Activated CD8-positive, alpha-beta memory T cell treated with anti-CD3 and anti-CD28 coated beads, Interleukin-2, amount 10 ng/mL, durations not matched to agents 7 days and 5 days (primary cell): Measurements from ENCODE around the gene ADAMTS12. TPM values are rescaled to one million over a fixed set of nuclear protein-coding genes. Genes with fewer than 3 reads are reported as not detected.
"Not testable (repeated sequence)": the region's sequence is repeated elsewhere in the genome, so short reads cannot be mapped to it uniquely, and the experiment has no call there.

ENCODE experiments used
- ATAC-seq: fragments of 150-1000 bp; cut with Tn5 transposase; one replicate; pipeline ENCODE4 v1.10.0; 2021; ENCODE audit warnings: moderate library complexity
- CTCF ChIA-PET: fragments of 350-600 bp; sonication (Branson Sonifier 250); formaldehyde crosslinking; loops from one replicate; lab custom pipeline; 2021; ENCODE audit warnings: antibody characterized with exemption; lab: Charles Lee
- DNase-seq: peaks from one replicate; pipeline ENCODE4 v3.0.0-alpha.2; 2020
- H3K27ac Mint-ChIP-seq: one replicate; pipeline ENCODE4 v1.8.0; 2021; ENCODE audit warnings: mild to moderate bottlenecking, mixed read lengths
- H3K27me3 Mint-ChIP-seq: one replicate; pipeline ENCODE4 v1.8.0; 2021; ENCODE audit warnings: mixed read lengths
- H3K36me3 Mint-ChIP-seq: one replicate; pipeline ENCODE4 v1.8.0; 2021; ENCODE audit warnings: mild to moderate bottlenecking, mixed read lengths
- H3K4me1 Mint-ChIP-seq: one replicate; pipeline ENCODE4 v1.8.0; 2021; ENCODE audit warnings: mixed read lengths
- H3K4me3 Mint-ChIP-seq: one replicate; pipeline ENCODE4 v1.8.0; 2021; ENCODE audit warnings: mild to moderate bottlenecking, moderate library complexity, mixed read lengths
- H3K9me3 Mint-ChIP-seq: one replicate; pipeline ENCODE4 v1.8.0; 2022; ENCODE audit warnings: low read depth, mixed read lengths
- total RNA-seq, 2 experiments: library from RNA; stranded (reverse); gene quantifications; one replicate each; pipeline ENCODE4 v1.2.3, GENCODE V29; 2021

The ADAMTS12 gene
- total RNA-seq, 2 experiments from 2014 or later = not detected

DNA sequence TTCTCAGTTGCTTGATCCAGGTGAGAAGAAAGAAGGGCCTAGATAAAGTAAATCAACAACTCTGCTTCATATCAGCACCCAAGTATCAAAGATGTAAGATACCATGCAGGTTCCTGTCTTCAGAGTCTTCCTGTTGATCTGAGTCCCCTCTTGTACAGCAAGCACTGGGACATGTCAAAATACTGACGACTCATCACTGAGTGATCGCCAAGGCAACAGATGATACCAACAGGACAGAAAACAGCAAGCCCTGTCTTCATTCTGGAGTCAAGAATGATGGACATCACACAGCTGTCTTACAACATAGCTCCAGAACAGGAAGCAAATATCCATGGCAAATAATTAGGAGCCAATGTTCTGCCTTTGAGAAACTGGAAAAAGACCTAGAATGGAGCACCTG lies 367.3 kb downstream of the ADAMTS12 start:
- ATAC-seq = no peak
- H3K36me3 Mint-ChIP-seq = no peaks in the 10 kb centered on the region
- CTCF ChIA-PET = no interaction called here

GRCh38 chr5:33523208-33523771 lies 368.5 kb downstream of the ADAMTS12 start:
- H3K27me3 Mint-ChIP-seq = no peaks in the 10 kb centered on the region
- DNase-seq (no peak), ATAC-seq (no peak)
- no peak overlapping the region for H3K27ac Mint-ChIP-seq
- no peaks in the 10 kb centered on the region for H3K9me3 Mint-ChIP-seq
- H3K4me1 Mint-ChIP-seq = no peaks in the 10 kb centered on the region
- CTCF ChIA-PET = no interaction called here
- H3K36me3 Mint-ChIP-seq = no peaks in the 10 kb centered on the region
- no peak overlapping the region for H3K4me3 Mint-ChIP-seq

More for the DNA sequence above, 367.3 kb downstream of the ADAMTS12 start:
- DNase-seq = no peak
- Mint-ChIP-seq H3K4me3 (no peak overlapping the region), H3K27ac (no peak overlapping the region), H3K4me1 (no peaks in the 10 kb centered on the region), H3K27me3 (no peaks in the 10 kb centered on the region), H3K9me3 (no peaks in the 10 kb centered on the region)

- no peaks in the 10 kb centered on the region for H3K27me3 Mint-ChIP-seq
- no peaks in the 10 kb centered on the region for H3K36me3 Mint-ChIP-seq
- no peak overlapping the region for H3K27ac Mint-ChIP-seq
- no peak overlapping the region for H3K4me3 Mint-ChIP-seq
- H3K4me1 Mint-ChIP-seq = no peaks in the 10 kb centered on the region
- CTCF ChIA-PET = no interaction called here
- ATAC-seq (no peak), DNase-seq (no peak)
- no peaks in the 10 kb centered on the region for H3K9me3 Mint-ChIP-seq
These were observed 375.4 kb downstream of the ADAMTS12 start for GRCh38 chr5:33516421-33516820.

GRCh38 chr5:33515366-33515765 lies 376.4 kb downstream of the ADAMTS12 start:
- H3K27ac Mint-ChIP-seq, H3K27me3 Mint-ChIP-seq, ATAC-seq, H3K4me1 Mint-ChIP-seq, H3K4me3 Mint-ChIP-seq, H3K9me3 Mint-ChIP-seq, DNase-seq, H3K36me3 Mint-ChIP-seq, CTCF ChIA-PET: not testable (repeated sequence)

DNA sequence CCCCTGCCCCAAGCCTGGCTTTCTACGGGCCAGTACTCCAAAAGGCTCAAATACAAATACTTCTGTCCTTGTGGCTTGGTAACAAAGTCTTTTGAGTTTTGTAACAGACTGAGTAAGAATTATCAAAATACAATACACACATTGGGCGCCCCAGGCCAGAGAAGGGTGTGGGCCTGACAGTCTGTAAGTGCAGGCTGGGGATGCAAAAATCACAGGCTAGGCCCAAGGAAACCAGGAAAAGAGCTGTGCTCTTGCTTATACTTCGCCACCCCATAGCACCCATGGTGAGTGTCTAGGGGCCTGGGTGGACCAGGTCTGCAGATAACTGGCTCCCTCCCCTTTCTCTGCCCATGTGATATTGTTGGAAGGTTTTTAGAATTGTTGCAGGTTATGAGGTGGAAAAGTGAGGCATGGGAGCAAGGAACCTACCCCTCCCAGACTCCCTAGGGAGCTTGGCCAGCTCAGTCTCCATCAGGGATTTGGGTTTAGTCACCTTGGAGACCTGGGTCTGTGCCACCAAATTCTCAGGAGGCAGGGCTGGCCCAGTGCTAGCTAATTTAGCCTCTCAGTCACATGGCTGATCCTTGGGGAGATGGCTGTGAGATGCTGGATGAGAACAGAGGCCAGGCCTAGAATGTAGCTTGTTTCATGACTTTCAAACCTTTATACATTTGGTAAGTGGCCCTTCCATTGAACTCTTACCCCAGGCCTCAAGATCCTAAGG lies 378.2 kb downstream of the ADAMTS12 start:
- H3K9me3 Mint-ChIP-seq = no peaks in the 10 kb centered on the region
- H3K36me3 Mint-ChIP-seq = no peaks in the 10 kb centered on the region
- CTCF ChIA-PET = no interaction called here
- H3K4me1 Mint-ChIP-seq = no peaks in the 10 kb centered on the region
- no peak overlapping the region for H3K4me3 Mint-ChIP-seq
- DNase-seq = no peak
- ATAC-seq = no peak
- H3K27ac Mint-ChIP-seq = no peak overlapping the region
- H3K27me3 Mint-ChIP-seq = peaks cover 2% of the 10 kb centered on the region

DNA sequence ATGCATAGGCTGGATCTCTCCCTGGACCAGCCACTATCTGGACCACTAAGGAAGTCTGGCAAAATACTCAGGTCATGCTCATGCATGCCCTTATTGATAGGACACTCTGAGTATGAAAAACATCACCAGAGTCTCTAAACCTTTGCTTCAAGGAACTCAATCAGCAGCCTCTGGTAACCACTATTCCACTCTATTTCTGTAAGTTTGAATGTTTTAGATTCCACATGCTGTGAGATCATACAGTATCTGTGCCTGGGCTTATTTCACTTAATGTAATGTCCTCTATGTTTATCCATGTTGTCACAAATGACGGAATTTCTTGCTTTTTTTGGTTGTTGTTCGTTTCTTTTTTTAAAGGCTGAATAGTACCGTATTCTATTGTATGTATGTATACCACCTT lies 382.8 kb downstream of the ADAMTS12 start:
- ATAC-seq (no peak), DNase-seq (no peak)
- no peak overlapping the region for H3K4me3 Mint-ChIP-seq
- peaks cover 5% of the 10 kb centered on the region for H3K27me3 Mint-ChIP-seq
- CTCF ChIA-PET = no interaction called here
- no peaks in the 10 kb centered on the region for H3K9me3 Mint-ChIP-seq
- no peaks in the 10 kb centered on the region for H3K4me1 Mint-ChIP-seq
- H3K36me3 Mint-ChIP-seq = no peaks in the 10 kb centered on the region
- H3K27ac Mint-ChIP-seq = no peak overlapping the region

DNA sequence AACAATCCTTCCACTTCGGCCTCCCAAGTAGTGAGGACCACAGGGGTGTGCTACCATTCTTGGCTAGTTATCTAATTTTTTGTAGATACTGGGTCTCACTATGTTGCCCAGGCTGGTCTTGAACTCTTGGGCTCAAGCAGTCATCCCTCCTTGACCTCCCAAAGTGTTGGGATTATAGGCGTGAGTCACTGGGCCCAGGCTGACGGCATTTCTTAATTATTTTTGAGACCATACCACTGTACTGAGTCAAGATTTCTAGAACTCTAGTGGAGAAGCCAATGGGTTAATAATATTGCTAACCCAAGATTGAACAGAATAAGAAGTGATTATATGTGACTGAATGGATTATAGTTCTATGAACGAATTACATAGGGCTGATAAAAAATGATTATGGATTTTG lies 384.4 kb downstream of the ADAMTS12 start:
- no peaks in the 10 kb centered on the region for H3K9me3 Mint-ChIP-seq
- no peaks in the 10 kb centered on the region for H3K36me3 Mint-ChIP-seq
- H3K4me1 Mint-ChIP-seq = no peaks in the 10 kb centered on the region
- DNase-seq (no peak), ATAC-seq (no peak)
- H3K27ac Mint-ChIP-seq = no peak overlapping the region
- H3K27me3 Mint-ChIP-seq = peaks cover 5% of the 10 kb centered on the region
- CTCF ChIA-PET = no interaction called here
- H3K4me3 Mint-ChIP-seq = no peak overlapping the region

GRCh38 chr5:33504570-33504969 lies 387.2 kb downstream of the ADAMTS12 start:
- ATAC-seq (no peak), DNase-seq (no peak)
- Mint-ChIP-seq H3K9me3 (no peaks in the 10 kb centered on the region), H3K27me3 (peaks cover 3% of the 10 kb centered on the region), H3K4me1 (no peaks in the 10 kb centered on the region), H3K27ac (no peak overlapping the region), H3K36me3 (no peaks in the 10 kb centered on the region), H3K4me3 (no peak overlapping the region)
- CTCF ChIA-PET = no interaction called here

- no peaks in the 10 kb centered on the region for H3K4me1 Mint-ChIP-seq
These were observed 389.9 kb downstream of the ADAMTS12 start for GRCh38 chr5:33501899-33502298.

GRCh38 chr5:33501260-33501659 lies 390.5 kb downstream of the ADAMTS12 start:
- DNase-seq = no peak
- CTCF ChIA-PET = no interaction called here
- H3K4me3 Mint-ChIP-seq = no peak overlapping the region
- H3K27ac Mint-ChIP-seq = no peak overlapping the region
- ATAC-seq = no peak
- H3K9me3 Mint-ChIP-seq = no peaks in the 10 kb centered on the region
- no peaks in the 10 kb centered on the region for H3K36me3 Mint-ChIP-seq
- peaks cover 3% of the 10 kb centered on the region for H3K27me3 Mint-ChIP-seq
- H3K4me1 Mint-ChIP-seq = no peaks in the 10 kb centered on the region

More at GRCh38 chr5:33501899-33502298, 389.9 kb downstream of the ADAMTS12 start:
- DNase-seq (no peak), ATAC-seq (no peak)
- H3K9me3 Mint-ChIP-seq = no peaks in the 10 kb centered on the region
- H3K27me3 Mint-ChIP-seq = peaks cover 3% of the 10 kb centered on the region
- no peak overlapping the region for H3K4me3 Mint-ChIP-seq
- CTCF ChIA-PET = no interaction called here
- no peak overlapping the region for H3K27ac Mint-ChIP-seq
- no peaks in the 10 kb centered on the region for H3K36me3 Mint-ChIP-seq

GRCh38 chr5:33494466-33494865 lies 397.3 kb downstream of the ADAMTS12 start:
- Mint-ChIP-seq H3K36me3 (no peaks in the 10 kb centered on the region), H3K4me3 (no peak overlapping the region), H3K27me3 (no peaks in the 10 kb centered on the region), H3K9me3 (no peaks in the 10 kb centered on the region), H3K4me1 (no peaks in the 10 kb centered on the region), H3K27ac (no peak overlapping the region)
- ATAC-seq (no peak), DNase-seq (no peak)
- CTCF ChIA-PET = no interaction called here

GRCh38 chr5:33491941-33492340 lies 399.8 kb downstream of the ADAMTS12 start:
- H3K27ac Mint-ChIP-seq = no peak overlapping the region
- H3K36me3 Mint-ChIP-seq = no peaks in the 10 kb centered on the region
- DNase-seq = no peak
- no peaks in the 10 kb centered on the region for H3K27me3 Mint-ChIP-seq
- CTCF ChIA-PET = no interaction called here
- H3K9me3 Mint-ChIP-seq = no peaks in the 10 kb centered on the region
- no peak for ATAC-seq
- no peak overlapping the region for H3K4me3 Mint-ChIP-seq
- no peaks in the 10 kb centered on the region for H3K4me1 Mint-ChIP-seq

DNA sequence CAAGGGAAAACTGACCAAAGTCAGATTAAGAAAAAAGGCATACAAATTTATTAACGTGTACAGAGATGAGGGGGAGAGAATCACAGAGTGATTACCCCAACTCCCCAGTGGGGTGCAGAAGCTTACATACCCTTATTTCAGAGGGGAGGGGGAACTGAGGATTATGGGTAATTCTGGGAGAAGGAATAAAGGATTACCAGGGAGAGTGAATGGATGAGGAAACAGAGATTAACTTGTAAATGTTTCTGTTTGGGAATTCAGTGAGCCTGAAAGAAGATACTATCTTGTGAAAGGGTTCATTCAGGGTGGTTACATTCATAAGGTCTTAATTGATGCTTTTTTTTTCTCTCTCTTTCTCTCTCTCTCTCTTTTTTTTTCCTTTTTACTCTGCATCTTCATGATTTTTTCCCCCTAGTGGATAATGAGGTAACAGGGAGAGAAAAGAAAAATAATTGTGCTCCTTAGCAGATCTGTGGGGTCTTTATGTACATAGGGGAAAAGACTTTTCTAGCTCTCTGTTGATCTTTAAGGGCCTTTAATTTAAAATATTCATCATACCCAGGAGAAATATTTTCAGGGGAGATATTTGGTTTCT lies 401.6 kb downstream of the ADAMTS12 start:
- H3K4me1 Mint-ChIP-seq = no peaks in the 10 kb centered on the region
- no peaks in the 10 kb centered on the region for H3K27me3 Mint-ChIP-seq
- no peak overlapping the region for H3K4me3 Mint-ChIP-seq

GRCh38 chr5:33489481-33490067 lies 402.2 kb downstream of the ADAMTS12 start:
- CTCF ChIA-PET = no interaction called here
- DNase-seq = no peak
- H3K9me3 Mint-ChIP-seq = no peaks in the 10 kb centered on the region
- no peak overlapping the region for H3K4me3 Mint-ChIP-seq
- no peaks in the 10 kb centered on the region for H3K27me3 Mint-ChIP-seq
- ATAC-seq = no peak
- no peaks in the 10 kb centered on the region for H3K36me3 Mint-ChIP-seq
- H3K27ac Mint-ChIP-seq = no peak overlapping the region
- H3K4me1 Mint-ChIP-seq = no peaks in the 10 kb centered on the region

More for the DNA sequence above, 401.6 kb downstream of the ADAMTS12 start:
- CTCF ChIA-PET = no interaction called here
- Mint-ChIP-seq H3K9me3 (no peaks in the 10 kb centered on the region), H3K27ac (no peak overlapping the region), H3K36me3 (no peaks in the 10 kb centered on the region)
- ATAC-seq = no peak
- DNase-seq = no peak
